Duodenal mucosa (tissue), 2 donors: Measurements from ENCODE around the gene LMO1.

ENCODE experiments used
- H3K27ac ChIP-seq: one replicate; pipeline ENCODE4 v1.7.0; 2013; ENCODE audit warnings: low read depth, low read length
- H3K27me3 ChIP-seq, 2 donors: one replicate each; pipeline ENCODE4 v1.7.0; 2013; ENCODE audit warnings: low read length in 2 of 2, control low read depth in 1 of 2; ENCODE audit not compliant: insufficient read depth in 2 of 2, control insufficient read depth in 1 of 2
- H3K36me3 ChIP-seq, 2 donors: one replicate each; pipeline ENCODE4 v1.7.0; 2013; ENCODE audit warnings: low read length in 2 of 2, control low read depth in 1 of 2; ENCODE audit not compliant: insufficient read depth in 2 of 2, control insufficient read depth in 1 of 2
- H3K4me1 ChIP-seq, 2 donors: one replicate each; pipeline ENCODE4 v1.7.0; 2013; ENCODE audit warnings: low read length in 2 of 2, control low read depth in 1 of 2; ENCODE audit not compliant: insufficient read depth in 2 of 2, control insufficient read depth in 1 of 2
- H3K4me3 ChIP-seq, 2 donors: one replicate each; pipeline ENCODE4 v1.7.0; 2013; ENCODE audit warnings: low read length in 2 of 2, low read depth in 1 of 2
- H3K9ac ChIP-seq, 2 donors: one replicate each; pipeline ENCODE4 v1.7.0; 2013; ENCODE audit warnings: low read length in 2 of 2, low read depth in 1 of 2
- H3K9me3 ChIP-seq, 2 donors: one replicate each; pipeline ENCODE4 v1.7.0; 2013; ENCODE audit warnings: low read length in 2 of 2, control low read depth in 1 of 2; ENCODE audit not compliant: control insufficient read depth in 1 of 2

Gene LMO1

GRCh38 chr11:8219257-8220021 lies 44.2 kb downstream of the LMO1 start:
- Histone ChIP-seq H3K9ac (no peak overlapping the region), H3K9me3 (no peaks in the 10 kb centered on the region), H3K4me1 (no peaks in the 10 kb centered on the region), H3K27ac (no peak overlapping the region), H3K4me3 (no peak overlapping the region), H3K36me3 (no peaks in the 10 kb centered on the region), H3K27me3 (peaks cover 0 to 9% of the 10 kb centered on the region in 2 donors)

- peaks cover 0 to 9% of the 10 kb centered on the region in 2 donors for H3K27me3 ChIP-seq
- H3K9ac ChIP-seq, result no peak overlapping the region
Observed at GRCh38 chr11:8218840-8219239, 44.8 kb downstream of the LMO1 start.

GRCh38 chr11:8218409-8218808 lies 45.3 kb downstream of the LMO1 start:
- Histone ChIP-seq H3K9ac (no peak overlapping the region), H3K36me3 (no peaks in the 10 kb centered on the region), H3K27ac (no peak overlapping the region), H3K4me1 (no peaks in the 10 kb centered on the region), H3K4me3 (no peak overlapping the region), H3K27me3 (peaks cover 0 to 9% of the 10 kb centered on the region in 2 donors), H3K9me3 (no peaks in the 10 kb centered on the region)

More at GRCh38 chr11:8218840-8219239, 44.8 kb downstream of the LMO1 start:
- no peaks in the 10 kb centered on the region for H3K36me3 ChIP-seq
- H3K9me3 ChIP-seq, result no peaks in the 10 kb centered on the region
- no peak overlapping the region for H3K4me3 ChIP-seq
- no peak overlapping the region for H3K27ac ChIP-seq
- no peaks in the 10 kb centered on the region for H3K4me1 ChIP-seq

DNA sequence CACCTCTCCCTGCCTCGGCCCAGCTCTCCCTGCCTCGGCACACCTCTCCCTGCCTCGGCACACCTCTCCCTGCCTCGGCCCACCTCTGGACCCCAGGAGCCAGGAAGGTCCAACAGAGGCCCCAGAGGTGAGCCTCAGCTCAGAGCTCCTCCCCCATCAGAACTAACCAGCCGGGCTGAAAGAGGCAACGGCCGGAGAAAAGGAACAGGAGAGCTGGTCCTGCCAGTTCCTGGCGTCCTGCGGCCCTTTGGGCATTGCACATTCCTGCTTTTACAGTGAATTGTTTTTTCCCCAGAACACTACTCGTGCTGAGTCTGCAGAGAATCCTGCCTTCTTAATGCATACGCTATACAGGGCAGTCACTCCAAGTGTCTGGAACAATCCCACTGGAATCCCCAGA lies 45.8 kb downstream of the LMO1 start:
- Histone ChIP-seq H3K27ac (no peak overlapping the region), H3K36me3 (no peaks in the 10 kb centered on the region), H3K27me3 (peaks cover 0 to 9% of the 10 kb centered on the region in 2 donors), H3K4me3 (no peak overlapping the region), H3K9ac (no peak overlapping the region), H3K4me1 (no peaks in the 10 kb centered on the region), H3K9me3 (no peaks in the 10 kb centered on the region)

GRCh38 chr11:8217136-8217535 lies 46.5 kb downstream of the LMO1 start:
- Histone ChIP-seq H3K4me1 (no peaks in the 10 kb centered on the region), H3K36me3 (no peaks in the 10 kb centered on the region), H3K27me3 (peaks cover 0 to 9% of the 10 kb centered on the region in 2 donors), H3K27ac (no peak overlapping the region), H3K9me3 (no peaks in the 10 kb centered on the region), H3K9ac (no peak overlapping the region), H3K4me3 (no peak overlapping the region)

GRCh38 chr11:8213376-8213775 lies 50.3 kb downstream of the LMO1 start:
- Histone ChIP-seq H3K4me1 (no peaks in the 10 kb centered on the region), H3K9me3 (no peaks in the 10 kb centered on the region)

DNA sequence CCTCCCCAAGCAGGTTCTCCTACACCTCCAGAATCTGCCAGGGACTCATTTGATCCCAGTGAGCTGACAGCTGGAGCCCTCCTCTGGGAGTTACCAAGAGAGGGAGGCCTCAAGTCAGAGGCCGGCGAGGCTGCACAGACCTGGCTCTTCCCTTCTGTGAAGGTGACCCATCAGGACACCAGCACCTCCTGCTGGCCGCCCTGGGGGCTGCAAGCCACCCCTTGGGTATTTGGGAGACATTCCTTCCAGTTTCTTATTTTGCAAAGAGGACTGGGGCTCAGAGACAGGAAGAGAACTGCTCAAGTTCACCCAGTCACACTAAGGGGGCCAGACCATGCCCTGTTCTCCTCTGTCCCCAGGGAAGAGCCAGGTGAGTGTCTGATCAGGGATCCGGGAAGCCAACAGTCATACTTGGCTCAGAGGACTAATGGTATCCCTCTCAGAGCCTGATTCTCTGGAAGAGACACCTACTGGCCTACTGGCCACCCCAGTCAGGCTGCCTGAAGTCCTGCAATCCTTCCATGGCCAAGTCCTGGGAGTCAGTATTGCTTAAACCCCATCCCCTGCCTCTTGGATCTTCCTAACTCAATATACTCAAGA lies 54.4 kb downstream of the LMO1 start:
- H3K4me1 ChIP-seq, result peaks cover 0 to 14% of the 10 kb centered on the region in 2 donors
- H3K4me3 ChIP-seq, result no peak overlapping the region
- no peak overlapping the region for H3K9ac ChIP-seq
- no peaks in the 10 kb centered on the region for H3K36me3 ChIP-seq
- H3K27ac ChIP-seq, result no peak overlapping the region
- peaks cover 9 to 15% of the 10 kb centered on the region in 2 donors for H3K27me3 ChIP-seq
- H3K9me3 ChIP-seq, result no peaks in the 10 kb centered on the region

More at GRCh38 chr11:8213376-8213775, 50.3 kb downstream of the LMO1 start:
- Histone ChIP-seq H3K27me3 (peaks cover 0 to 4% of the 10 kb centered on the region in 2 donors), H3K4me3 (no peak overlapping the region), H3K9ac (no peak overlapping the region), H3K36me3 (no peaks in the 10 kb centered on the region), H3K27ac (no peak overlapping the region)

DNA sequence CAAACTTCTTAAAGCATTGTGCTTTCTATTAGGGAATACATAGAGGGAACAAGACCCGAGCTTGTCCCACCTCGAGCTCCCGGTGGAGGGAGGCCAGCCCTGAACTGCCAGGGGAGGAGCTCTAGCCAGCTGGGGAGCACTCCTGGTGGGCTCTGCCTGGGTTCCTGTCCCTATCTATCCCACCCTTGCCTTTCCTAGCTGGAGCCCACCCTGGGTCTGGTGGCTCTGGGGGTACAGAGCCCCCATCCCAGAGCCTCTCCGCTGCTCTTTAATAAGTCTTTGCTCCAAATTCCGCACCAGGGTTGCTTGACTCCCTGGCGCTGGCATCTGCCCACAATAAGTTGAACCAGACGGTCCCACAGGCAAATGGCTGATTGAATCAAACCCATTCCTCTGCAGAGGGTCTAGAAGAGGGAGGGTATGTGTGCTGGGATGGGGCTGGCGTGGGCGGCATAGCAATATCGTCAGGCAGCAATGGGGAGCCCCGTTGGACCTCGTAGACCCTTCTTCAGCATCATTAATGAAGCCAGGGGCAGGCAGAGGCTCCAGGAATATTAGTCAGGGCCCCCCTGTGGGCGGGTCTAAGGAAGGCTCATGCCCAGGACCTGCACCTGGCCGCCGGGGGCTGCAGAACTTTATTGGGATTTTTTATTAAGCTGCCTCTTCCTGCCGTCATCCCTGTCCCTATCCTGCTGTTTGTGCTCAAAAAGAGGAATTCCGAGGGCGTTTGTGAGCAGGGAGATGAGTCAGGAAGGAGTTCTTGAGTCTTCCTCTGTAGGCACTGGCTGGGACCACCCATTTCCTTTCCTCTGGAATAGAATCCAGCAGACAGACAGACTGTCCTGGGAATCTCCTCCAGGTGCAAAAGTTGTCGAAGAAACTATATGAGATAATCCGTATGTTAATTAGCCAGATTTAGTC lies 56.3 kb downstream of the LMO1 start:
- H3K27ac ChIP-seq, result no peak overlapping the region
- no peaks in the 10 kb centered on the region for H3K36me3 ChIP-seq
- H3K9ac ChIP-seq, result no peak overlapping the region

DNA sequence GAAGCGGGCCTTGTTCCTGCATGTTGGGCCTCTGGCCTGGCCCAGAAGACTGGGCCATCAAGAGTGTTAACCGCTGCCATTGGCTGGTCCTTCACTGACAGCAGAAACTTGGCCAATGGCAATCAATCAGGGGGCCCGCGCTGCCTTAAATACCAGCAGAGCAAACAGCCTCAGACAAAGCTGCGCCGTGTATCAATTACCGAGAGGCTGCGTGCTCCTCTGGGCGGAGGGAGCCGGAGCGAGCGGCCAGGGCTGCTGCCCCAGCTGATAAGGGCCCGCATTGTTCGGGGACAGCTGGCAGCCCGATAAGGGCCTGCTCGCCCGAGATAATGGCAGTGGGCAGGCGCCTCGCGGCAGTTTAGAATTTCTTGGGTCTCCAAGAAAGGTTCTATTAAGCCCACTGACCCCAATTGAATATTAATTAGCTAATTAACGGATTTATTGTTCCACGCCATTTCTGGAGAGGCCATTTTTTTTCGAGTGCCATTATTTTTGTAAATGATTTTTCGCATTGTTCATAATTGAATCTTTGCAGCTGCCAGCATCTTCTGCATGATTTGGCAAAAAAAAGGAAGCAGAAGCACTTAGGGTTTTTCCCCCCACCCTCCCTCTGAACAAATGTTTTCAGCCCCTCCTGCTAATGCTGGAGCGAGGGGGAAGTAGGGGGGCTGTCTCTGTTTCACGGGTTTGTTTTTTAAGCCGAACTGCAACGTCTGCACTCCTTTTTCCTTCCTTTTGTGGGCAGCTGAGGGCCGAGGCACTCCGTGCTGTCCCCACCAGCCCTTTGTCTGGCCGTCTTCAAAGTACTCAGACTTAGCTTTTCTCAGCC lies 57.2 kb downstream of the LMO1 start:
- Histone ChIP-seq H3K9me3 (no peaks in the 10 kb centered on the region), H3K36me3 (no peaks in the 10 kb centered on the region), H3K27ac (no peak overlapping the region), H3K4me3 (no peak overlapping the region), H3K9ac (no peak overlapping the region), H3K4me1 (peaks cover 0 to 14% of the 10 kb centered on the region in 2 donors), H3K27me3 (peaks cover 9 to 15% of the 10 kb centered on the region in 2 donors)

More for the DNA sequence above, 56.3 kb downstream of the LMO1 start:
- Histone ChIP-seq H3K27me3 (peaks cover 9 to 15% of the 10 kb centered on the region in 2 donors), H3K9me3 (no peaks in the 10 kb centered on the region), H3K4me3 (no peak overlapping the region), H3K4me1 (peaks cover 0 to 14% of the 10 kb centered on the region in 2 donors)
